ENCODE results near the gene ZNF468.
"Not testable (repeated sequence)": the region's sequence is repeated elsewhere in the genome, so short reads cannot be mapped to it uniquely, and the experiment has no call there.

Gene ZNF468

DNA sequence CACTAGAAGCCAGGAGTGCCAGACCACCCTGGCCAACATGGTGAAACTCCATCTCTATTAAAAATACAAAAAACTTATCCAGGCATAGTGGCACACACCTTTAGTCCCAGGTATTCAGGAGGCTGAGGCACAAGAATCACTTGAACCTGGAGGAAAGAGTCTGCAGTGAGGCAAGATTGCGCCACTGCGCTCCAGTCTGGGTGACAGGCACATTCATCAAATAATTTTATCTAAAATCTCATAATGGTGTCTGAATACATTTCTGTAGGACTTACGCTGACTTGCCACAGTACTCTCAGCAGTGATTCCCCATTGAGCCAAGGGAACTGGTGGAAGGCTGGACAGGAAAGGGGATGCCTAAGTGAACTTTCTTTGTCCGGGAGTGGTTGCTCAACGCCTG is 31.7 kb downstream of the ZNF468 start:
- no peak for ATAC-seq
- no peak for DNase-seq

DNA sequence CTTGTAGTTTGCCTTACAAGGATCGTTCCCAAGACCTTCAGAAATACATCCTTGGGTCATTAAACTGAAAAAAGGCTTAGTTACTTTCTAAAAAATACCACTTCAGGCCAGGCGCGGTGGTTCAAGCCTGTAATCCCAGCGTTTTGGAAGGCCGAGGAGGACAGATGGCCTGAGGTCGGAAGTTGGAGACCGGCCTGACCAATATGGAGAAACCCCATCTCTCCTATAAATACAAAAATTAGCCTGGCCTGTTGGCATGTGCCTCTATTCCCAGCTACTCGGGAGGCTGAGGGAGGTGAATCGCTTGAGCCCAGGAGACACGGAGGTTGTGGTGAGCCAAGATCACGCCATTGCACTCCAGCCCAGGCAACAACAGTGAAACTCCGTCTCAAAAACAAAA is 33.7 kb downstream of the ZNF468 start:
- no peak for ATAC-seq

DNA sequence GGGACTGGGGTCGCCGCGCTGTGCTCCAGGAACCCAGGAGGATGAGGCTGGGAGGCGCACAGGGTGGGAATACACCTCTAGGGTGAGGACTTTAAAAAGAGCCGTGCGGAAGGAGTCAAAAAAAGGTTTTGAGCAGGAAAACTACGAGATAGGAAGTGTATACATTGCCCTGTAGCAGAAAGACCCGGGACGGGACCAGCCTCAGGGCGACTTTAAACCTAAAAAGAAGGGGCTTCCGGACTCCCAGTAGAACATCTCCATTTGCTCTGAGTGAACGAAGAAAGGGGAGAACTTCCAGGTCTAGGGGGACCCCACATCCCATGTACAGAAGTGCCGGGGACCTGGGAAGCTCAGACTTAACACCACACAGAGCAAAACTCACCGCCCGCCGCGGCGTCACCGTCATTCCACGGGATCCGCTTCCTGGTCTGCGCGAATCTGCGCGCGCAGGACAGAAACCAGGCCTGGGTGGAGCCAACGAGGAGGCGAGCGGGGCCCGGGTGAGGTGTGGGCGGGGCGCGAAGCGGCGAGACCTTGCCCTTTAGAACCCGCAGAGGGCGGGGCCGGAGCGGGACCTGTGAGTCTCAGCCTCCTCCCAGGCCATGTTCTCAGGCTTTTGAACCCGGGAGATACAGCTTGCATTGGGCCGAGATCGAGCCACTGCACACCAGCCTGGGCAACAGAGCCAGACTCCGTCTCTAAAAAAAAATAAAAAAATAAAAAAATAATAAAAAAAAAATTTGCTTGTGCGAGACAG is 36.0 kb downstream of the ZNF468 start, which contains the start of gene ZNF28:
Gene ZNF28 (minus strand): TSS at position 430 of the 757 bp plus-strand sequence. CDS start 3,675 bp downstream, outside the sequence.
- peak; percentile 70 for DNase-seq
- peak; percentile 99 for ATAC-seq

More for the DNA sequence above, 33.7 kb downstream of the ZNF468 start:
- no peak for DNase-seq

DNA sequence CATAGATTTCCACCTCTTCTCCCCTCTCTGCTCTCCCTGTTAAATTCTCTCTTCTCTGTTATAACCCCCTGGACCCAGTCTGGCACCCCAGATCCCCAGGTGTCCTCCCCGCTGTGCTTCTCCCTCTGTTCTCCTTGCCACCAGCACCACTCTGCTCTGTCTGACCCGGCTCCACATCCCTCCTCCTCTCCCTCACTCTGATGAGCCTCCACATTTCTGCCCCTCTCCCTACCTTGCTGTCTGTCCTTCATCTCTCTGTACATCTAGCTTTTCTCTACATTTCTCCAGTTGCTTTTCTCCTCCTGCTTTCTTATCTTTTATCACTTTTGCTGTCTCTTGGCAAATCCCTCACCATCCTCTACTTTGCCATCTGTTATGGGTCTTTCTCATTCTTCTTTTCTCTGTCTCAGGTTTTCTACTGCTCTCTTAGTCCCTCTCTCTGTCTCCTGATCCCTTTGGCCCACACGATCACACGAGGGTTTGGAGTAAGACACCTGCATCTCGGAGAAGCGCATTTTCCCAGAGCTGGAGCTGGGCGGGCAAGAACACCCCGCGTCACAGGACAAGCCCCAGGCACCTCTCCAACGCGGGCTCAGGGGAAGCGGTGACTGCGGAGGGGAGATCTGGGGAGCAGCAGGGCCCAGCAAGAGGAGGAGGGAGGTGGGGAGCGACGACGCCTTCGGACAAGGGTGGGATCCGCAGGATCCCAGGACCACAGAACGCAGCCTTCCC is 36.8 kb downstream of the ZNF468 start:
- DNase-seq (peak; percentile 26), ATAC-seq (peak; percentile 5)

DNA sequence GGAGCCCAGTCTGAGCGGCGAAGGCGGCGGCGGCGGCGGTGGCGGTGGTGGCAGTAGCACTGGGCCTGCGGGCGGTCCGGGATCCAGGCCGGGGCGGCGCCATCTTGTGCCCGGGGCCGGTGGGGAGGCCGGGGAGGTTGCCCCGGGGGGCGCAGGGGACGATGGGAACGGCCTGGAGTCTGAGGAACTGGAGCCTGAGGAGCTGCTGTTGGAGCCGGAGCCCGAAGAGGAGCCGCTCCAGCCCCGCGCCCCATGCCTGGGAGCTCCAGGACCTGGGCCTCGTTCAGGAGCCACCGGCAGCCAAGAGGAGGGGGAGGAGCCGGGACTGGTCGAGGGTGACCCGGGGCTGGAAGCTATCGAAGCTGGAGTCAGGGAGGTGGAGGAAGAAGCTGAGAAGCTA is 47.6 kb downstream of the ZNF468 start:
- no peak for ATAC-seq
- DNase-seq = no peak

DNA sequence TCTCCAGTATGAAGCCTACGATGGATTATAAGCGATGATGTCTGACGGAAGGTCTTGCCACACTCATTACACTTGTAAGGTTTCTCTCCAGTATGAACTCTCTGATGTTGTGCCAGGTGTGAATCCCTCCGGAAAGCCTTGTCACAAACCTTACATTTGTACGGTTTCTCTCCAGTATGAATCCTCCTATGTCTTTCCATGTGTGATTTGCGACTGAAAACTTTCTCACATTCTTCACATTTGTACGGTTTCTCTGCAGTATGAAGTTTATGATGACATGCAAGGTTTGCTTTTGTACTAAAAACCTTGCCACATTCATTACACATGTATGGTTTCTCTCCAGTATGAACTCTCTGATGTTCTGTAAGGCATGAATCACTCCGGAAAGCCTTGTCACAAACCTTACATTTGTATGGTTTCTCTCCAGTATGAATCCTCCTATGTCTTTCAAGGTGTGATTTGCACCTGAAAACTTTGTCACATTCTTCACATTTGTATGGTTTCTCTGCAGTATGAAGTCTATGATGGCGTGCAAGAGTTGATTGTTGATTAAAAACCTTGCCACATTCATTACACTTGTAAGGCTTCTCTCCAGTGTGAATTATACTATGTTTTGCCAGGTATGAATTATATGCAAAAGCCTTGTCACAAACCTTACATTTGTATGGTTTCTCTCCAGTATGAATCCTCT is 57.3 kb downstream of the ZNF468 start:
- ATAC-seq, DNase-seq: not testable (repeated sequence)

DNA sequence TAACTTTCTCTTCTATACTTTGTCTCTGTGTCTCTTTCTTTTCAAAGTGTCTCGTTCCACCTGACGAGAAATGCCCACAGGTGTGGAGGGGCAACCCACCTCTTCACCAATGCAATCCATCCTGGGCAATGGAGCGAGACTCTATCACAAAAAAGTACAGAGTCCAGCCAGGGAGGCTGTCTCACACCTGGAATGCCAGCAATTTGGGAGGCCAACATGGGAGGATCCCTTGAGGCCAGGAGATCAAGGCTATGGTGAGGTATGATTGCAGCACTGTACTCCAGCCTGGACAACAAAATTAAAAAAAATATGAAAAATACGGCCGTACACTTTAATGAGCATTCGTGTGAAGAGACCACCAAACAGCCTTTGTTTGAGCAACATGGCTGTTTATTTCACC is 68.0 kb downstream of the ZNF468 start:
- no peak for ATAC-seq
- DNase-seq = no peak
